Hepatocyte (in vitro differentiated cells): ENCODE data around the gene CCL18.

ENCODE experiments used
- EZH2 ChIP-seq: fragments of 200-600 bp; sonication (generic); IDR thresholded peaks from 2 replicates; pipeline ENCODE4 v1.6.1; 2016; ENCODE audit warnings: antibody characterized with exemption, mild to moderate bottlenecking, borderline replicate concordance
- EZH2phosphoT487 ChIP-seq: fragments of 200-600 bp; sonication (generic); IDR thresholded peaks from one replicate; pipeline ENCODE4 v1.6.1; 2018; ENCODE audit warnings: antibody characterized with exemption, mild to moderate bottlenecking, low read depth, moderate library complexity; ENCODE audit not compliant: unreplicated experiment, severe bottlenecking
- TF ChIP-seq, protein P1 (sequence below): fragments of 200-600 bp; sonication (generic); IDR thresholded peaks from 2 replicates; pipeline ENCODE4 v1.5.1; 2016; ENCODE audit warnings: antibody characterized with exemption, mild to moderate bottlenecking; ENCODE audit not compliant: poor library complexity

GRCh38 chr17:36088670-36089338 lies 24.7 kb downstream of the CCL18 start:
- TF ChIP-seq, protein P1, sequence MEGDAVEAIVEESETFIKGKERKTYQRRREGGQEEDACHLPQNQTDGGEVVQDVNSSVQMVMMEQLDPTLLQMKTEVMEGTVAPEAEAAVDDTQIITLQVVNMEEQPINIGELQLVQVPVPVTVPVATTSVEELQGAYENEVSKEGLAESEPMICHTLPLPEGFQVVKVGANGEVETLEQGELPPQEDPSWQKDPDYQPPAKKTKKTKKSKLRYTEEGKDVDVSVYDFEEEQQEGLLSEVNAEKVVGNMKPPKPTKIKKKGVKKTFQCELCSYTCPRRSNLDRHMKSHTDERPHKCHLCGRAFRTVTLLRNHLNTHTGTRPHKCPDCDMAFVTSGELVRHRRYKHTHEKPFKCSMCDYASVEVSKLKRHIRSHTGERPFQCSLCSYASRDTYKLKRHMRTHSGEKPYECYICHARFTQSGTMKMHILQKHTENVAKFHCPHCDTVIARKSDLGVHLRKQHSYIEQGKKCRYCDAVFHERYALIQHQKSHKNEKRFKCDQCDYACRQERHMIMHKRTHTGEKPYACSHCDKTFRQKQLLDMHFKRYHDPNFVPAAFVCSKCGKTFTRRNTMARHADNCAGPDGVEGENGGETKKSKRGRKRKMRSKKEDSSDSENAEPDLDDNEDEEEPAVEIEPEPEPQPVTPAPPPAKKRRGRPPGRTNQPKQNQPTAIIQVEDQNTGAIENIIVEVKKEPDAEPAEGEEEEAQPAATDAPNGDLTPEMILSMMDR, result no peak
- no peak for TF ChIP-seq EZH2
- TF ChIP-seq EZH2phosphoT487, result no peak
